Ascending aorta (tissue), 2 donors: ENCODE data around the gene GSDMA. TPM values are rescaled to one million over a fixed set of nuclear protein-coding genes. Genes with fewer than 3 reads are reported as not detected.

Experiments
- DNase-seq, 2 donors: peaks; one replicate each; pipeline ENCODE4 v3.0.0-alpha.2; 2019; ENCODE audit warnings: low spot score in 2 of 2
- H3K27ac ChIP-seq, 2 donors: fragments of 200-600 bp; sonication (generic); one replicate each; pipeline ENCODE4 v1.5.1; 2016 to 2017; ENCODE audit warnings: mild to moderate bottlenecking in 1 of 2
- H3K27me3 ChIP-seq: fragments of 200-600 bp; sonication (generic); one replicate; pipeline ENCODE4 v1.5.1; 2017
- H3K36me3 ChIP-seq, 2 donors: fragments of 200-600 bp; sonication (generic); one replicate each; pipeline ENCODE4 v1.5.1; 2016
- H3K4me1 ChIP-seq, 2 donors: fragments of 200-600 bp; sonication (generic); one replicate each; pipeline ENCODE4 v1.5.1; 2016 to 2017; ENCODE audit warnings: mild to moderate bottlenecking in 1 of 2
- H3K4me3 ChIP-seq, 2 donors: fragments of 200-600 bp; sonication (generic); one replicate each; pipeline ENCODE4 v1.5.1; 2016 to 2017; ENCODE audit warnings: mild to moderate bottlenecking in 1 of 2
- H3K9me3 ChIP-seq, 2 donors: fragments of 200-600 bp; sonication (generic); one replicate each; pipeline ENCODE4 v1.5.1; 2016
- CTCF ChIP-seq, 3 experiments: fragments of 200-600 bp in 2 of 3; fragments of 450-650 bp in 1 of 3; sonication (generic) in 2 of 3; IDR thresholded peaks; one replicate each; pipeline ENCODE4 v1.5.1; 2016 to 2019; ENCODE audit warnings: antibody characterized with exemption in 3 of 3, mild to moderate bottlenecking in 1 of 3, moderate library complexity in 1 of 3
- intact Hi-C: fragments of 100-400 bp; cut with DNase I; formaldehyde crosslinking; loops from one replicate; pipeline ENCODE4 v1.15.1; 2023
- total RNA-seq: library from RNA; depleted of rRNA; stranded (reverse); fragments of >200 nt; gene quantifications from one replicate; pipeline ENCODE4 v1.1.0, GENCODE V29; 2016

The GSDMA gene
- total RNA-seq, 1 donor from 2014 or later, result not detected

- Histone ChIP-seq H3K9me3 (no peaks in the 10 kb centered on the region), H3K27me3 (no peaks in the 10 kb centered on the region), H3K4me3 (peak overlapping the region; percentile 45 to 58), H3K36me3 (no peaks in the 10 kb centered on the region), H3K4me1 (peaks cover 2 to 10% of the 10 kb centered on the region in 2 donors), H3K27ac (peak overlapping the region in 1 of 2 donors; percentile 52)
- TF ChIP-seq CTCF (IDR thresholded peaks at IDR 0.05), result no peak
- intact Hi-C loops, result loop anchor here (2.0 kb wide), 1 partner anchor 1967 kb away; the partner anchor contains the start of gene ACLY
- no peak for DNase-seq
These were observed 10.7 kb upstream of the GSDMA start for GRCh38 chr17:39951924-39952679.

- intact Hi-C loops, result loop anchor here (1.0 to 2.0 kb wide), 4 partner anchors 26 to 1966 kb away; partner anchors contain the start of genes ACLY, LRRC3C, ORMDL3 and PSMD3
- peak; percentile 93 to 99 for DNase-seq
- H3K27me3 ChIP-seq, result no peaks in the 10 kb centered on the region
- H3K4me3 ChIP-seq, result peak overlapping the region; percentile 45 to 58
- H3K27ac ChIP-seq, result peak overlapping the region; percentile 46 to 53
- no peaks in the 10 kb centered on the region for H3K9me3 ChIP-seq
- no peaks in the 10 kb centered on the region for H3K36me3 ChIP-seq
- H3K4me1 ChIP-seq, result peaks cover 2 to 10% of the 10 kb centered on the region in 2 donors
- TF ChIP-seq CTCF (IDR thresholded peaks at IDR 0.05), result no peak
These were observed 9.9 kb upstream of the GSDMA start for GRCh38 chr17:39952680-39953470.

GRCh38 chr17:39953471-39953888 is 9.3 kb upstream of the GSDMA start:
- Histone ChIP-seq H3K4me3 (peak overlapping the region; percentile 18 to 38), H3K27ac (peak overlapping the region; percentile 46 to 53), H3K27me3 (no peaks in the 10 kb centered on the region), H3K9me3 (no peaks in the 10 kb centered on the region), H3K4me1 (peaks cover 2 to 10% of the 10 kb centered on the region in 2 donors), H3K36me3 (no peaks in the 10 kb centered on the region)
- DNase-seq, result no peak
- TF ChIP-seq CTCF (IDR thresholded peaks at IDR 0.05), result no peak
- intact Hi-C loops, result loop anchor here (1.0 to 2.0 kb wide), 4 partner anchors 26 to 1965 kb away; partner anchors contain the start of genes ACLY, LRRC3C, ORMDL3 and PSMD3

DNA sequence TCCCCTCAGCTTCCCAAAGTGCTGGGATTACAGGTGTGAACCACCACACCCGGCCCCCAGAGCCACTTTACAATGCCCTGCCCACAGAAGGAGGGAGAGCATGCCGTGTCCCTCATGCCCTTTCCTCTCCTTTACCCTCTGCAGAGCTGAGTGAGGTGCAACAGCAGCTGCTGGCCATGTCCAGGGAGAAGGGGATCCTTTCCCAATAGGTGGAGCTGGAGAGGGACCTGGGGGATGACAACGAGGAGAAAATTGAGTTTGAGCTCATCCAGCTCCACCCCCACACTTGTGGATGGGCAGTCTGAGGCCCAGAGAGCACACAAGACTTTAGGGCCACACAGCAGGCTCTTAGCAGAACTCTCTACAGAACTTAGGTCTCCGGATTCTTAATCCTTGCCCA is 7.9 kb upstream of the GSDMA start:
- Histone ChIP-seq H3K27me3 (no peaks in the 10 kb centered on the region), H3K4me3 (no peak overlapping the region), H3K9me3 (no peaks in the 10 kb centered on the region), H3K36me3 (no peaks in the 10 kb centered on the region), H3K27ac (no peak overlapping the region), H3K4me1 (peaks cover 2 to 10% of the 10 kb centered on the region in 2 donors)
- no peak for TF ChIP-seq CTCF (IDR thresholded peaks at IDR 0.05)
- intact Hi-C loops, result no loop called here
- DNase-seq, result no peak

- no peak for DNase-seq
- H3K27me3 ChIP-seq, result no peaks in the 10 kb centered on the region
- no peak for TF ChIP-seq CTCF (IDR thresholded peaks at IDR 0.05)
- no peaks in the 10 kb centered on the region for H3K36me3 ChIP-seq
- no peak overlapping the region for H3K27ac ChIP-seq
- peaks cover 2 to 10% of the 10 kb centered on the region in 2 donors for H3K4me1 ChIP-seq
- H3K9me3 ChIP-seq, result no peaks in the 10 kb centered on the region
- H3K4me3 ChIP-seq, result no peak overlapping the region
- intact Hi-C loops, result no loop called here
These were observed 7.0 kb upstream of the GSDMA start for GRCh38 chr17:39955726-39956225.
